Breast epithelium (tissue), 4 donors: ENCODE measurements around the gene PCDH15. TPM values are rescaled to one million over a fixed set of nuclear protein-coding genes. Genes with fewer than 3 reads are reported as not detected.

Source experiments
- DNase-seq, 2 donors: peaks; one replicate each; pipeline ENCODE4 v3.0.0-alpha.2; 2019; ENCODE audit warnings: low spot score in 2 of 2
- H3K27ac ChIP-seq, 2 donors: fragments of 200-600 bp; sonication (generic) in 1 of 2; one replicate each; pipeline ENCODE4 v1.5.1; 2016 to 2019; ENCODE audit warnings: mild to moderate bottlenecking in 1 of 2
- H3K27me3 ChIP-seq, 2 donors: fragments of 200-600 bp; sonication (generic) in 1 of 2; one replicate each; pipeline versions ENCODE4 v1.5.1 to v1.6.0; 2017 to 2019; ENCODE audit warnings: control low read depth in 1 of 2, mild to moderate bottlenecking in 1 of 2
- H3K36me3 ChIP-seq: fragments of 200-600 bp; one replicate; pipeline ENCODE4 v1.5.1; 2019
- H3K4me1 ChIP-seq, 2 donors: fragments of 200-600 bp; sonication (generic); one replicate each; pipeline ENCODE4 v1.5.1; 2016 to 2019; ENCODE audit warnings: control low read depth in 1 of 2
- H3K4me3 ChIP-seq, 3 donors: fragments of 200-600 bp; sonication (generic); 1 replicate in 2 of 3; 2 replicates in 1 of 3; pipeline ENCODE4 v1.5.1; 2016 to 2019; ENCODE audit warnings: mild to moderate bottlenecking in 3 of 3, moderate library complexity in 2 of 3
- H3K9me3 ChIP-seq, 2 donors: fragments of 200-600 bp; sonication (generic) in 1 of 2; one replicate each; pipeline ENCODE4 v1.5.1; 2016 to 2019; ENCODE audit warnings: control low read depth in 1 of 2
- CTCF ChIP-seq, 3 donors: fragments of 450-650 bp; IDR thresholded peaks; one replicate each; pipeline ENCODE4 v1.5.1; 2016 to 2017; ENCODE audit warnings: antibody characterized with exemption in 3 of 3, mild to moderate bottlenecking in 3 of 3, moderate library complexity in 3 of 3
- POLR2A ChIP-seq: fragments of 450-650 bp; IDR thresholded peaks from one replicate; pipeline ENCODE4 v1.6.1; 2016; ENCODE audit warnings: antibody characterized with exemption, mild to moderate bottlenecking, moderate library complexity
- POLR2AphosphoS5 ChIP-seq, 3 donors: sonication (generic); formaldehyde crosslinking; IDR thresholded peaks; one replicate each; pipeline ENCODE4 v1.6.1; 2017; ENCODE audit warnings: antibody characterized with exemption in 3 of 3
- intact Hi-C: fragments of 100-400 bp; cut with DNase I; formaldehyde crosslinking; loops from one replicate; pipeline ENCODE4 v1.15.1; 2023; ENCODE audit warnings: low total_unique reads
- total RNA-seq, 3 donors: library from RNA; depleted of rRNA; stranded (reverse); fragments of >200 nt; gene quantifications; one replicate each; pipeline ENCODE4 v1.1.0, GENCODE V29; 2016

The PCDH15 gene
- total RNA-seq, 3 donors from 2014 or later = not detected

GRCh38 chr10:54708591-54708990 is 92.4 kb downstream of the PCDH15 start:
- no peaks in the 10 kb centered on the region for H3K27me3 ChIP-seq
- intact Hi-C loops = no loop called here

GRCh38 chr10:54708021-54708420 is 93.0 kb downstream of the PCDH15 start:
- no peaks in the 10 kb centered on the region for H3K27me3 ChIP-seq
- no peaks in the 10 kb centered on the region for H3K4me1 ChIP-seq
- no peaks in the 10 kb centered on the region for H3K36me3 ChIP-seq
- no peak for DNase-seq
- no peak overlapping the region for H3K27ac ChIP-seq
- H3K9me3 ChIP-seq = no peaks in the 10 kb centered on the region
- intact Hi-C loops = no loop called here
- H3K4me3 ChIP-seq = no peak overlapping the region
- TF ChIP-seq POLR2AphosphoS5 (IDR thresholded peaks at IDR 0.05) (no peak), CTCF (IDR thresholded peaks at IDR 0.05) (no peak), POLR2A (no peak)

More at GRCh38 chr10:54708591-54708990, 92.4 kb downstream of the PCDH15 start:
- Histone ChIP-seq H3K9me3 (no peaks in the 10 kb centered on the region), H3K36me3 (no peaks in the 10 kb centered on the region), H3K27ac (no peak overlapping the region), H3K4me3 (no peak overlapping the region), H3K4me1 (no peaks in the 10 kb centered on the region)
- DNase-seq = no peak
- no peak for TF ChIP-seq POLR2AphosphoS5 (IDR thresholded peaks at IDR 0.05)
- TF ChIP-seq POLR2A = no peak
- no peak for TF ChIP-seq CTCF (IDR thresholded peaks at IDR 0.05)

GRCh38 chr10:54702583-54703485 is 98.2 kb downstream of the PCDH15 start:
- intact Hi-C loops = loop anchor here (5.0 kb wide), 1 partner anchor 844 kb away; no protein-coding TSS in a partner anchor
- Histone ChIP-seq H3K27ac (no peak overlapping the region), H3K4me3 (no peak overlapping the region), H3K9me3 (no peaks in the 10 kb centered on the region), H3K4me1 (no peaks in the 10 kb centered on the region), H3K36me3 (no peaks in the 10 kb centered on the region), H3K27me3 (no peaks in the 10 kb centered on the region)
- TF ChIP-seq POLR2A = no peak
- TF ChIP-seq CTCF (IDR thresholded peaks at IDR 0.05) = no peak
- TF ChIP-seq POLR2AphosphoS5 (IDR thresholded peaks at IDR 0.05) = no peak
- DNase-seq = no peak

GRCh38 chr10:54691331-54691730 is 109.7 kb downstream of the PCDH15 start:
- Histone ChIP-seq H3K36me3 (no peaks in the 10 kb centered on the region), H3K27ac (no peak overlapping the region), H3K4me1 (no peaks in the 10 kb centered on the region), H3K9me3 (no peaks in the 10 kb centered on the region), H3K4me3 (no peak overlapping the region), H3K27me3 (no peaks in the 10 kb centered on the region)
- TF ChIP-seq CTCF (IDR thresholded peaks at IDR 0.05) = no peak
- TF ChIP-seq POLR2A = no peak
- no peak for TF ChIP-seq POLR2AphosphoS5 (IDR thresholded peaks at IDR 0.05)
- no peak for DNase-seq
- intact Hi-C loops = no loop called here

GRCh38 chr10:54682554-54682953 is 118.5 kb downstream of the PCDH15 start:
- Histone ChIP-seq H3K4me3 (no peak overlapping the region), H3K9me3 (no peaks in the 10 kb centered on the region), H3K36me3 (no peaks in the 10 kb centered on the region), H3K27me3 (no peaks in the 10 kb centered on the region), H3K27ac (no peak overlapping the region), H3K4me1 (no peaks in the 10 kb centered on the region)
- DNase-seq = no peak
- TF ChIP-seq CTCF (IDR thresholded peaks at IDR 0.05) (no peak), POLR2AphosphoS5 (IDR thresholded peaks at IDR 0.05) (no peak), POLR2A (no peak)
- intact Hi-C loops = no loop called here
